H1 (cell line): Measurements from ENCODE around the gene MMS19.

Experiments
- CTCF ChIP-seq, 3 experiments: IDR thresholded peaks; 1 replicate in 2 of 3; 2 replicates in 1 of 3; pipeline versions ENCODE4 v1.5.1 to v1.6.1; 2011; ENCODE audit warnings: low read length in 3 of 3, mild to moderate bottlenecking in 3 of 3, inconsistent platforms in 2 of 3, low read depth in 1 of 3, moderate library complexity in 1 of 3; ENCODE audit not compliant: insufficient read depth in 1 of 3; ENCODE audit errors: control extremely low read depth in 1 of 3
- EP300 ChIP-seq, 2 experiments: IDR thresholded peaks; 1 replicate in 1 of 2; 2 replicates in 1 of 2; pipeline ENCODE4 v1.6.1; 2011 to 2012; ENCODE audit warnings: low read depth in 2 of 2, low read length in 2 of 2, mild to moderate bottlenecking in 2 of 2, borderline replicate concordance in 1 of 2, inconsistent platforms in 1 of 2, moderate library complexity in 1 of 2
- NANOG ChIP-seq: IDR thresholded peaks from 2 replicates; pipeline ENCODE4 v1.6.1; 2011; ENCODE audit warnings: low read length, low read depth, mild to moderate bottlenecking, inconsistent platforms; ENCODE audit not compliant: insufficient read depth, poor library complexity, severe bottlenecking
- POLR2AphosphoS5 ChIP-seq: IDR thresholded peaks from 2 replicates; pipeline ENCODE4 v1.6.1; 2011; ENCODE audit warnings: low read depth, low read length
- RFX5 ChIP-seq: IDR thresholded peaks from 2 replicates; pipeline ENCODE4 v1.6.1; 2011; ENCODE audit warnings: low read depth, low read length, improper control_type of control experiment, borderline replicate concordance
- SIN3A ChIP-seq, 2 experiments: IDR thresholded peaks in 1 of 2; conservative IDR thresholded peaks in 1 of 2; 2 replicates each; pipeline ENCODE4 v1.6.1; 2011 to 2012; ENCODE audit warnings: low read length in 2 of 2, improper control_type of control experiment in 1 of 2, low read depth in 1 of 2, mild to moderate bottlenecking in 1 of 2
- SP4 ChIP-seq: IDR thresholded peaks from 2 replicates; pipeline ENCODE4 v1.6.1; 2012; ENCODE audit warnings: low read length, inconsistent platforms
- SRF ChIP-seq: IDR thresholded peaks from 2 replicates; pipeline ENCODE4 v1.6.1; 2011; ENCODE audit warnings: mild to moderate bottlenecking, low read depth, low read length, moderate library complexity
- TAF1 ChIP-seq: IDR thresholded peaks from 2 replicates; pipeline ENCODE4 v1.6.1; 2011; ENCODE audit warnings: mild to moderate bottlenecking, low read depth, low read length

GRCh38 chr10:97499561-97500296, 1.5 kb upstream of the MMS19 start:
- TF ChIP-seq CTCF (IDR thresholded peaks at IDR 0.05; ENCODE audit: control extremely low read depth in 1 of 3, insufficient read depth in 1 of 3, low read depth in 1 of 3, low read length in 3 of 3) = no peak; a peak in 1 of 4 replicates
- no peak for TF ChIP-seq EP300 (IDR thresholded peaks at IDR 0.05; ENCODE audit: borderline replicate concordance in 1 of 2, low read depth in 2 of 2, low read length in 2 of 2)
- TF ChIP-seq POLR2AphosphoS5 = no peak
- TF ChIP-seq SIN3A (conservative IDR thresholded peaks at IDR 0.05 in 1 of 2, IDR thresholded peaks at IDR 0.05 in 1 of 2; ENCODE audit: low read depth in 1 of 2, low read length in 2 of 2) = no peak; a peak in 1 of 4 replicates
- TF ChIP-seq SRF = no peak
- no peak for TF ChIP-seq NANOG
- TF ChIP-seq SP4 = no peak
- no peak for TF ChIP-seq RFX5
- TF ChIP-seq TAF1 = peak; percentile 48; the same call in 1 of the 2 replicates
